ENCODE data around the gene CFAP97.
"Not testable (repeated sequence)": the region's sequence is repeated elsewhere in the genome, so short reads cannot be mapped to it uniquely, and the experiment has no call there.

Gene CFAP97

DNA sequence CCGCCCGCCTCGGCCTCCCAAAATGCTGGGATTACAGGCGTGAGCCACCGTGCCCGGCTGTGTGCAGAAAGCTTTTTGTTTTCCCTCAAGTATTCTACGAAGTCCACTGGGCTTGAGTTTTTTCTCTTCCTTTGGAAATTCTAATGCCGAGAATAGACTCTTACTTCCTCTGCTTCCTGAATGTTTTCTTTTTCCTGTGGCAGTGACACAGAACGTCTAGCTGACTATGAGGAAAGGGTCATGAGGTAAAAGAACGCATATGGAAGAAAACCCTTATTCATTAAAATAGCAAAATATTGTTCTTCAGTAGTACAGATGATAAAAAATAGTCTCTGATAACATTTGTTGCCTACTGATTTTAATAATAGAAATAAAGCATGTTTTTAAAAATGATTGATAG lies 65.6 kb downstream of the CFAP97 start:
- DNase-seq: no peak

GRCh38 chr4:185137233-185137925 lies 66.4 kb downstream of the CFAP97 start:
- no peak for DNase-seq

GRCh38 chr4:185134307-185134869 lies 69.4 kb downstream of the CFAP97 start:
- DNase-seq: peak; percentile 79

GRCh38 chr4:185128272-185129119 lies 75.3 kb downstream of the CFAP97 start:
- peak; percentile 43 for DNase-seq

GRCh38 chr4:185127021-185127925 lies 76.5 kb downstream of the CFAP97 start:
- DNase-seq: peak; percentile 13

DNA sequence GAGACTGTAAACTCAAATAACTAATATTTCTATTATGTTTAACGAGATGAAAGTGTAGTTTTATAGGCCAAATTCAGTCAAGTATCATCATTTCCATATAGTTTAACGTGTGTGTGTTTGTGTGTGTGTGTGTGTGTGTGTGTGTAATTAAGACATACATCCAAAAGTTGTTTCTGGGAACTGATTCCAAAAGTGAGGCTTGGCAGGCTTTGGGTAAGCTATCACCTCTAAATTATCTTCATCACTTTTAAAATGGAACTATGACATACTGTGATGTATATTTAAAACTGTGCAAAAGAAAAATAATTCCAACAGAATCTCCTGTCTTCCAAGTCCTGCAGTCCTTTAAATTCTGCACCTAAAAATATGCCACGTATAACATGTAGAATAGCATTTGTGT lies 79.8 kb downstream of the CFAP97 start:
- no peak for DNase-seq

GRCh38 chr4:185122681-185123345 lies 81.0 kb downstream of the CFAP97 start:
- peak; percentile 41 for DNase-seq

- no peak for DNase-seq
Measured at GRCh38 chr4:185120631-185120946, 83.2 kb downstream of the CFAP97 start.

DNA sequence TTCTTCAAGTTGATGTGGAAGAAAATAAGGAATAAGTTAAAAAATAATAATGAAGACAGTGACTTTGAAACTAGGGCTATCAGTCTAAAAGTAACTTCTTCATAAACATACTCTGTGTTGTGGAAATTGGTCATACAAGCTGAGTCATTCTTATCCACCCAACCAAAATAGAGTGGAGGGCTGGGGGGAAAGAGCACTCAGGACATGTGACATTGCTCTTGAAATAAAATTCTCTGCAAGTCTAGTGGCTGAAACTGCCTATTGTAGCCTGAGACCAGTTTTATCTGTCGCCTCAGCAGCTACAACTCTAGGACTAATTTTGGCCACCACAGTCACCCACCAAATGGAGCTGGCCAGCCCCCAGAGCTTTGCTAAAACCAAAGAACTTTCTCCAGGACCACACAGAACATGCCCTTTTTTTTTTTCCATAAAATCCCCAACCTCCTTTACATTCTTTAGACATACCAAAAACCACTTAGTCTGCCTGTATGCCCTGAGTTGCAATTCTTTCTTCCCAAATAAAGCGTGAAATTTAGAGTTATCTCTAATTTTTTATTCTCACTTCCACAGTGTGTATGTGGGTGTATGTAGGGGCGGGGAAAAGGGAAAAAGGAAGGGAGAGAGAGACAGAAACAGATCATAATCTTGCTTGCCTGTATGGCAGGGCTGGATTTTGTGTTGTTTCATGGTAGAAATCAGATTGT lies 83.7 kb downstream of the CFAP97 start:
- peak; percentile 57 for DNase-seq

DNA sequence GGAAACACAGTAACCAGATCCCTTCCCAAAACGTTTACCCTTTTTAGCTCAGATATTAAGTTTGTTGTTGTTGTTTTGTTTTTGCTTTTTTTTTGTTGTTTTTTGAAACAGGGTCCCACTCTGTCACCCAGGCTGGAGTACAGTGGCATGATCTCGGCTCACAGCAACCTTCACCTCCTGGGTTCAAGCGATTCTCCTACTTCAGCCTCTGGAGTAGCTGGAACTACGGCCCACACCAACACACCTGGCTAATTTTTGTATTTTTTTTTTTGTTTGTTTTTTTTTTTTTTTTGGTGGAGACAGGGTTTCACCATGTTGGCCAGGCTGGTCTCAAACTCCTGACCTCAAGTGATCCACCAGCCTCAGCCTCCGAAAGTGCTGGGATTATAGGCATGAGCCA lies 84.3 kb downstream of the CFAP97 start:
- not testable (repeated sequence) for DNase-seq

- no peak for DNase-seq
Measured at GRCh38 chr4:185118876-185119275, 84.9 kb downstream of the CFAP97 start.

DNA sequence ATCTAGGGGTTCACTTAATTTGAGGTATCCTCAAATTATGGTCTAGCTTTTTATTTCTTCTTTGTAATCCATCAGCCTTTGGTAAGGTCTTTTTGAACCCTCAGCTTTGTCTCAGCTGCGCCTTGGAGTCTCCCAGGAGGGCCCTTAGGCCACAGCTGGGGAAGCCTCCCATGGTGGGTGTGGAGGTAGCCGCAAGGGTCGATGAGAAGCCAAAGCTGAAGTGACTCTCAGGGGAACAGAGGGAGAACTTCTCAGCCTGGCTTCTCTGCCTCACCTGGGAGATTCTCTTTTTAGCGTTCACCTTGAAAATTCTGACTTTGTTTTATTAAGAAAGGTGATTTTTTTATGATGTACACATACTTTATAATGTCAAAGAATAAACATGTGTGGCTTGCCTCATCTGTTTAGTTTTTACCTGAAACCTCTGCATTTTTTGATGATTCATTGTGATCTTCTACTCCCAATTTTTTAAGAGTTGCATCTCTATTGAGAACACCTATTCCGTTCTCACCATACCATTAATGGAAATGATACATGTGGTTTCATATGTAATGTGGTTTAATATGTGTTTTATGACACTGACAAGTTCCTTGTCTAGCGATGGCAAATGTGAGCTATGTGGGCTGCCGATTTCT lies 86.4 kb downstream of the CFAP97 start:
- DNase-seq: no peak

- DNase-seq: peak; percentile 90
Measured at GRCh38 chr4:185115827-185116232, 88.0 kb downstream of the CFAP97 start.

DNA sequence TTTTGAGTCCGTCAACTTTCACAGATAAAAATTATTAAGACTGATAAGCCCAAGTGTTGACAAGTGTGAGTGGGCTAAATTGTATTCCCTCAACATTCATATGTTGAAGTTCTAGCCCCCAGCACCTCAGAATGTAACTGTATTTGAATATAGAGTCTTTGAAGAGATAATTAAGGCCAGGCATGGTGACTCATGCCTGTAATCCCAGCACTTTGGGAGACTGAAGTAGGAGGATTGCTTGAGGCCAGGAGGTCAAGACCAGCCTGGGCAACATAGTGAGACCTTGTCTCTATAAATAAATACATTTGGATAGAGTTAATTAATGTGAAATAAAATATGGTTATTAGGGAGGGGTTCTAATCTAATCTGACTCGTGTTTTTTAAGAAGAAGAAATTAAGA lies 90.5 kb downstream of the CFAP97 start:
- no peak for DNase-seq

DNA sequence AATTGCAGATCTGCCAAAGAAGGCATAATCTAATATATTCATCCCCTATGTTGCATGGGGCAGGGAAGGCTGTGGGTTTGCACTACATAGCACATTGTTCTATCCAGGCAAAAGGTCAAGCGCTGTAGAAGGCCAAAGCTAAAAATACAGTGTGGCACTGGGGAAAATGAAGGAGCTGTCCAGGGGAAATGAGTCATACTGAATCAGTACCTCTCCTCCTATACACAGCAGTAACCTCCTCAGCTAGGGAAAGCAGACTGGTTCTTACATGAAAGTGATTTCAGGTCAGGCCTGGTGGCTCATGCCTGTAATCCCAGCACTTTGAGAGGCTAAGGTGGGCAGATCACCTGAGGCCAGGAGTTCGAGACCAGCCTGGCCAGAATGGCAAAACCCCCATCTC lies 91.7 kb downstream of the CFAP97 start:
- no peak for DNase-seq

GRCh38 chr4:185110375-185110823 lies 93.4 kb downstream of the CFAP97 start:
- no peak for DNase-seq

DNA sequence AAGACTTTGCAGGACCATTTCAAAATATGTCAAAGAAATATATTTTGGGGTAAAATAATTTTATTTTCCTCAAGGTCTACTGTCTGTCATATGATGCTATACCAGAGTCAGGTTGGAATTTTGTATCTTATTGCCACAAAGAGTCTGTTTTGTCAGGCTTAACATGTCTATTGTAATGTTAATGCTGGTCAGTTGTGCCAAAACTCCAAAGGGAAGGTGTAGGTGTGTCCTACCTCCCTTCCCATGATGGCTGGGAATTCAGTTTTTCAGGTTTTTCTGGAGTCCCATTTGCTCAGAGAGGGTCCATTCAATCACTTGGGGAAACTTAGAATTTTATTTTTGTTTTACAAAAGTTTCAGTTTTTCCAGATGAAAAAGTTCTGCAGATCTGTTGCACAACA lies 94.1 kb downstream of the CFAP97 start:
- no peak for DNase-seq

Measured in hematopoietic multipotent progenitor cell treated with erythropoietin and hydrocortisone succinate and interleukin-3 and kit ligand, for 4 days (in vitro differentiated cells).